H1 (cell line): Measurements from ENCODE around the gene DOCK6. TPM values are rescaled to one million over a fixed set of nuclear protein-coding genes. Genes with fewer than 3 reads are reported as not detected.

Source experiments
- MAFK ChIP-seq: IDR thresholded peaks from 2 replicates; pipeline ENCODE4 v1.6.1; 2012; ENCODE audit warnings: low read depth, mild to moderate bottlenecking, improper control_type of control experiment, low read length
- SRF ChIP-seq: IDR thresholded peaks from 2 replicates; pipeline ENCODE4 v1.6.1; 2011; ENCODE audit warnings: mild to moderate bottlenecking, low read depth, low read length, moderate library complexity
- ZNF274 ChIP-seq: IDR thresholded peaks from 2 replicates; pipeline ENCODE4 v1.7.0; 2012; ENCODE audit warnings: low read length, borderline replicate concordance; ENCODE audit errors: extremely low read depth
- polyA plus RNA-seq, 7 experiments: library from polyadenylated mRNA; depleted of rRNA in 3 of 7; stranded (reverse) in 5 of 7; unstranded in 2 of 7; fragments of >200 nt in 5 of 7; fragments of 200-250 nt in 2 of 7; gene quantifications; 1 replicate in 5 of 7; 2 replicates in 1 of 7; 4 replicates in 1 of 7; pipeline versions ENCODE4 v1.2.1 to v1.2.3, GENCODE V29; 2011 to 2013; ENCODE audit warnings: missing spikeins in 2 of 7, mixed read lengths in 2 of 7
- total RNA-seq: library from RNA; stranded (reverse); fragmentation: NEBNext Ultra II Directional; extraction: Animal tissue kit (Norgen Biotek cat#: 25700); gene quantifications from 2 replicates; pipeline ENCODE4 v1.2.1, GENCODE V29; 2021
- TF ChIP-seq, protein P1 (sequence below): fragments of 300-600 bp; sonication (generic); IDR thresholded peaks from 2 replicates; pipeline ENCODE4 v1.7.1; 2012; ENCODE audit warnings: low read length, moderate library complexity, mild to moderate bottlenecking, inconsistent platforms; ENCODE audit not compliant: insufficient replicate concordance
- TF ChIP-seq, protein P2 (sequence below): IDR thresholded peaks from 2 replicates; pipeline ENCODE4 v1.6.1; 2011; ENCODE audit warnings: low read length, improper control_type of control experiment

Gene DOCK6
- total and polyA plus RNA-seq, 2 of the 8 experiments (the other 6 are each of a cell fraction or from before 2014, with no cell fraction given), result 25.5 to 54.7 TPM

DNA sequence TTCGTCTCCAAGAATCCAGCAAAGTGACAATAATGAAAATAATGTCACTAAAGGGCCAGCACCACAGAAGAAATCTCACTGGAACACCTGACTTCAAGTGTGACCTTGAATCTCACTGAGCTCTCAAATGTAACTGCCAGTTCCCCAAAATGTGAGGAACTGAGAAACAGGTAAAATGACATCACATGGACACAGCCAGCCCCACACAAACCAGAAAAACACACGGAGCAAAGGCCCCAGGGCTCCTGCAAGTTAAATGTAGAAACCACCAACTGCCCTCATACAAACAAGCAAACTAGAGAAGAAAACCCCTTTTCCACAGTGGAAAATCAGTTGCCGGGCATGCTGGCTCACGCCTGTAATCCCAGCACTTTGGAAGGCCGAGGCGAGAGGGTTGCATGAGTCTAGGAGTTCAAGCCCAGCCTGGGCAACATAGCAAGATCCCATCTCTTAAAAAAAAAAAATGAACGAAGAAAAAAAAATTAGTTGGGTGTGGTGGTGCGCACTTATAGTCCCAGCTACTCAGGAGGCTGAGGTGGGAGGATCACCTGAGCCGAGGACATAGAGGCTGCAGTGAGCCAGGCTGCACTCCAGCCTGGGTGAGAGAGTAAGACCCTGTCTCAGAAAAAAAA, 56.3 kb downstream of the DOCK6 start (continued):
- TF ChIP-seq, protein P1, sequence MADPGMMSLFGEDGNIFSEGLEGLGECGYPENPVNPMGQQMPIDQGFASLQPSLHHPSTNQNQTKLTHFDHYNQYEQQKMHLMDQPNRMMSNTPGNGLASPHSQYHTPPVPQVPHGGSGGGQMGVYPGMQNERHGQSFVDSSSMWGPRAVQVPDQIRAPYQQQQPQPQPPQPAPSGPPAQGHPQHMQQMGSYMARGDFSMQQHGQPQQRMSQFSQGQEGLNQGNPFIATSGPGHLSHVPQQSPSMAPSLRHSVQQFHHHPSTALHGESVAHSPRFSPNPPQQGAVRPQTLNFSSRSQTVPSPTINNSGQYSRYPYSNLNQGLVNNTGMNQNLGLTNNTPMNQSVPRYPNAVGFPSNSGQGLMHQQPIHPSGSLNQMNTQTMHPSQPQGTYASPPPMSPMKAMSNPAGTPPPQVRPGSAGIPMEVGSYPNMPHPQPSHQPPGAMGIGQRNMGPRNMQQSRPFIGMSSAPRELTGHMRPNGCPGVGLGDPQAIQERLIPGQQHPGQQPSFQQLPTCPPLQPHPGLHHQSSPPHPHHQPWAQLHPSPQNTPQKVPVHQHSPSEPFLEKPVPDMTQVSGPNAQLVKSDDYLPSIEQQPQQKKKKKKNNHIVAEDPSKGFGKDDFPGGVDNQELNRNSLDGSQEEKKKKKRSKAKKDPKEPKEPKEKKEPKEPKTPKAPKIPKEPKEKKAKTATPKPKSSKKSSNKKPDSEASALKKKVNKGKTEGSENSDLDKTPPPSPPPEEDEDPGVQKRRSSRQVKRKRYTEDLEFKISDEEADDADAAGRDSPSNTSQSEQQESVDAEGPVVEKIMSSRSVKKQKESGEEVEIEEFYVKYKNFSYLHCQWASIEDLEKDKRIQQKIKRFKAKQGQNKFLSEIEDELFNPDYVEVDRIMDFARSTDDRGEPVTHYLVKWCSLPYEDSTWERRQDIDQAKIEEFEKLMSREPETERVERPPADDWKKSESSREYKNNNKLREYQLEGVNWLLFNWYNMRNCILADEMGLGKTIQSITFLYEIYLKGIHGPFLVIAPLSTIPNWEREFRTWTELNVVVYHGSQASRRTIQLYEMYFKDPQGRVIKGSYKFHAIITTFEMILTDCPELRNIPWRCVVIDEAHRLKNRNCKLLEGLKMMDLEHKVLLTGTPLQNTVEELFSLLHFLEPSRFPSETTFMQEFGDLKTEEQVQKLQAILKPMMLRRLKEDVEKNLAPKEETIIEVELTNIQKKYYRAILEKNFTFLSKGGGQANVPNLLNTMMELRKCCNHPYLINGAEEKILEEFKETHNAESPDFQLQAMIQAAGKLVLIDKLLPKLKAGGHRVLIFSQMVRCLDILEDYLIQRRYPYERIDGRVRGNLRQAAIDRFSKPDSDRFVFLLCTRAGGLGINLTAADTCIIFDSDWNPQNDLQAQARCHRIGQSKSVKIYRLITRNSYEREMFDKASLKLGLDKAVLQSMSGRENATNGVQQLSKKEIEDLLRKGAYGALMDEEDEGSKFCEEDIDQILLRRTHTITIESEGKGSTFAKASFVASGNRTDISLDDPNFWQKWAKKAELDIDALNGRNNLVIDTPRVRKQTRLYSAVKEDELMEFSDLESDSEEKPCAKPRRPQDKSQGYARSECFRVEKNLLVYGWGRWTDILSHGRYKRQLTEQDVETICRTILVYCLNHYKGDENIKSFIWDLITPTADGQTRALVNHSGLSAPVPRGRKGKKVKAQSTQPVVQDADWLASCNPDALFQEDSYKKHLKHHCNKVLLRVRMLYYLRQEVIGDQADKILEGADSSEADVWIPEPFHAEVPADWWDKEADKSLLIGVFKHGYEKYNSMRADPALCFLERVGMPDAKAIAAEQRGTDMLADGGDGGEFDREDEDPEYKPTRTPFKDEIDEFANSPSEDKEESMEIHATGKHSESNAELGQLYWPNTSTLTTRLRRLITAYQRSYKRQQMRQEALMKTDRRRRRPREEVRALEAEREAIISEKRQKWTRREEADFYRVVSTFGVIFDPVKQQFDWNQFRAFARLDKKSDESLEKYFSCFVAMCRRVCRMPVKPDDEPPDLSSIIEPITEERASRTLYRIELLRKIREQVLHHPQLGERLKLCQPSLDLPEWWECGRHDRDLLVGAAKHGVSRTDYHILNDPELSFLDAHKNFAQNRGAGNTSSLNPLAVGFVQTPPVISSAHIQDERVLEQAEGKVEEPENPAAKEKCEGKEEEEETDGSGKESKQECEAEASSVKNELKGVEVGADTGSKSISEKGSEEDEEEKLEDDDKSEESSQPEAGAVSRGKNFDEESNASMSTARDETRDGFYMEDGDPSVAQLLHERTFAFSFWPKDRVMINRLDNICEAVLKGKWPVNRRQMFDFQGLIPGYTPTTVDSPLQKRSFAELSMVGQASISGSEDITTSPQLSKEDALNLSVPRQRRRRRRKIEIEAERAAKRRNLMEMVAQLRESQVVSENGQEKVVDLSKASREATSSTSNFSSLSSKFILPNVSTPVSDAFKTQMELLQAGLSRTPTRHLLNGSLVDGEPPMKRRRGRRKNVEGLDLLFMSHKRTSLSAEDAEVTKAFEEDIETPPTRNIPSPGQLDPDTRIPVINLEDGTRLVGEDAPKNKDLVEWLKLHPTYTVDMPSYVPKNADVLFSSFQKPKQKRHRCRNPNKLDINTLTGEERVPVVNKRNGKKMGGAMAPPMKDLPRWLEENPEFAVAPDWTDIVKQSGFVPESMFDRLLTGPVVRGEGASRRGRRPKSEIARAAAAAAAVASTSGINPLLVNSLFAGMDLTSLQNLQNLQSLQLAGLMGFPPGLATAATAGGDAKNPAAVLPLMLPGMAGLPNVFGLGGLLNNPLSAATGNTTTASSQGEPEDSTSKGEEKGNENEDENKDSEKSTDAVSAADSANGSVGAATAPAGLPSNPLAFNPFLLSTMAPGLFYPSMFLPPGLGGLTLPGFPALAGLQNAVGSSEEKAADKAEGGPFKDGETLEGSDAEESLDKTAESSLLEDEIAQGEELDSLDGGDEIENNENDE, result no peak
- TF ChIP-seq, protein P2, sequence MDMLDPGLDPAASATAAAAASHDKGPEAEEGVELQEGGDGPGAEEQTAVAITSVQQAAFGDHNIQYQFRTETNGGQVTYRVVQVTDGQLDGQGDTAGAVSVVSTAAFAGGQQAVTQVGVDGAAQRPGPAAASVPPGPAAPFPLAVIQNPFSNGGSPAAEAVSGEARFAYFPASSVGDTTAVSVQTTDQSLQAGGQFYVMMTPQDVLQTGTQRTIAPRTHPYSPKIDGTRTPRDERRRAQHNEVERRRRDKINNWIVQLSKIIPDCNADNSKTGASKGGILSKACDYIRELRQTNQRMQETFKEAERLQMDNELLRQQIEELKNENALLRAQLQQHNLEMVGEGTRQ, result no peak
- TF ChIP-seq ZNF274, result no peak
- TF ChIP-seq SRF, result no peak
- TF ChIP-seq MAFK, result no peak
